M059J (cell line): ENCODE data around the gene SLN. TPM values are rescaled to one million over a fixed set of nuclear protein-coding genes. Genes with fewer than 3 reads are reported as not detected.

Source experiments
- DNase-seq: peaks from one replicate; pipeline ENCODE4 v3.0.0-alpha.2; 2012; ENCODE audit warnings: low read depth
- total RNA-seq: library from RNA; depleted of rRNA; stranded (reverse); fragments of >200 nt; shearing (Covaris generic); gene quantifications from 2 replicates; pipeline ENCODE4 v1.2.3, GENCODE V29; 2014; rRNA removed

Gene SLN
- total RNA-seq, 1 experiment from 2014 or later, result not detected

DNA sequence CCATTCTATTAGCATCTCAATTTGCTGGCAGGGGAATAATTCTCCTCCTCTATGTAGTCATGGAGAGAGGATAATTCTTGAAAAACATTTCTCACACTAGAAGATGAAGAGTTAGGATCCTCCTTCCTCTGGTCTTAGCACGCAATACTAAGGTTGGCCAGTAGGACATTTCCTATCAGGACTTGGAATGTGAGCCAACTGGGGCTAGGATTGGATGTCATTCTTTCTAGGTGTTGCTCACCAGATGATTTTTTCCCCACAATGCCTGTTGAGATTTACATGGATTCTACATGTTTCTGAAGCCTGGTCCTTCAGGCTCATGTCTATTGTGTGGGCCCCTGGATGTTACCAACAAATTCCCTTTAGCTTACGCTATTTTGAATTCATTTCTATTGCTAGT, 28.0 kb downstream of the SLN start:
- DNase-seq, result peak; percentile 20

DNA sequence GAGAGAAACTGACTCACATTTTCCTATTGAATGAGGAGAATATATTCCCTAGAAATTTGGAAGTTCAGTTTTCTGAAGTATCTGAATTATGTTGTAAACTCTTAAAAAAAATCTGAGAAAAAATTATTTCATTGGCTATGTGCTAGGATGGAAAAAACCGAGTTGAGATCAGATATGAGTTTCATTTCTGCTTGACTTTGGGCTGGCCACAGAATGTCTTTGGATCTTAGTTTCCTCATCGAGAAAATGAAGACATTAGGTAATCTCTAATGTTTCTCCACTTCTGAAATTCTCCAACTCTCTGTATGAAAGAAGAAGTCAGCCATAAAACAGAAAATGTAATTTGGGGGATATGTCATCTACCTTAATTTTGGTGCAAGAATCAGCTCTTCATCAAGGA, 28.8 kb downstream of the SLN start:
- DNase-seq, result no peak

DNA sequence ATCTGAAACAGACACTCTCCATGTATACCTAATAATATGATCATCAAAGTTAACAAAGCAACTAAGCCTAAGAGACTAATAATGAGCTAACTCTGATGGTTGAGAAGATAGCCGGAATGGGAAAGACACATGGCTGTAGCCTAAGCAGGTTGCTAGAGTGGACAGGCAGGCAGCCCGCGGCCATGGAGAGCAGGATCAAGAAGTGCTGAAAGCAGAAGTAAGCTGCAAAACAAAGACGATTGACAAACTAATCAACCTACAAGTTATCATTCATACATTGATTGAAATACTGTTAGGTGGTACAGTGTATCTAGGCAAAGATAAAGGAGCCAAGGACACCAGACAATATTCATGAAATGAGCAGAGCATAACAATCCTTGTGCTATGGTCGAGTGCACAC, 29.3 kb downstream of the SLN start:
- DNase-seq, result no peak

DNA sequence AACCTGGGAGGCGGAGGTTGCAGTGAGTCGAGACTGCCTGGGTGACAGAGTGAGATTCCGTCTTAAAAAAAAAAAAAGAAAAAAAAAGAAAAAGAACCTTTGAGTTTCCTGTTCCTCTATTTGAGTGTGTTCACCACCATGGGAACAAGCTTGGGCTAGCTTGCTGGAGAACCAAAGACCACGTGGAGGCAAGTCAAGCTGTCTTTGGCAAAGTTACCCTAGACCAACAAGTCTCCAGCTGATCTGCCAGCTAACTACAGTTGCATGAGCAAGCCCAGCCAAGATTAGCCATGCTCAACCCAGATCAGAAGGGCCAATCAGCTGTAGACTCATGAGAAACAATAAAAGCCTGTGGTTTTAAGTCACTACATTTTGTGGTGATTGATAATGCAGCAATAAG, 29.7 kb downstream of the SLN start:
- DNase-seq, result no peak

DNA sequence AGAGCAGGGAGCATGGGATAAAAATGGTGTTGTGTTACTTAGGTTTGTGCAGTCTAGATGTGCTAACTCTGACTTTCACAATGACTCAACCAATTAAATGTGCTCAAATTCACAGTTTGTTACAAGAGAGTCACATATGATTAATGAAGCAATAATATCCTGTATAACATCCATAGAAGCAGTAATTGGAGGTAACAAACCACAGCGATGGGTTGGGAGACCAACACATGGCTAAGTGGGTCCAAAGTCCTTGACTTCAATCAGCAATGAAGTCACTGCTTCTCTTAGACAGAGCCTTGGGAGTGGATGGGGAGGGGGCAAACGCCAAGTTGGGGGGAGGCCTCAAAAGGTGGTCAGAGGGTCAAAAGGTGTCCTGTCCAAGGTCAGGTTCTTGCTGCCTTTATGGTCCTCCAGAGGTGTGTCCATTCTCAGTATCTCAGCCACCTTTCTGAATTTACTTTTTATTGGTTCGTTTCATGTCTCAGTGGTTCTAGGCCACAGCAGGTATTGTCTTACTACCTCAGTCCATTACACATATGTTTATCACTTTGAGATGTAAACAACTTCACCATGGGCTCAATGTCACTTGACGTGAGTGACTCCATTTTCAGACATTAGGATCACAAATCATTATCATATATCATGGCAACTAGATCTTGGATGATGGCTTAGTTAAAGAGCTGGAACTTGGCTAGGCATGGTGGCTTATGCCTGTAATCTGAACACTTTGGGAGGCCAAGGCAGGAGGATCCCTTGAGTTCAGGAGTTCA, 32.4 kb downstream of the SLN start:
- no peak for DNase-seq

DNA sequence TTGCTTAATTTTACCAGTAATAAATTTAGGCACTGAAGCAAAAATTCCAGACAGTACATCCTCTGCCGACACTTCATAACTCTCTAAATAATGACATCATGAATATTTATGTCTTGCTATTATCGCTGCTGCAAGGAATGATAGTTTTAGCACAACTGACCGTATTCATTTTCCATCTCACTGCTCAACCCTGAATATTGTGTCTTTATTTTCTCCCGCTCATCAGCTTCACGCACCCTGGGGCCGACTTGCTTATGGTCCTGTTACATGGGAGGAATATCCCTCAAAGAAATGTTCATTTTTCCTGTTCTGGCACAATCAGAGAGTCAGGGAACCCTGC, 33.3 kb downstream of the SLN start:
- DNase-seq, result no peak

DNA sequence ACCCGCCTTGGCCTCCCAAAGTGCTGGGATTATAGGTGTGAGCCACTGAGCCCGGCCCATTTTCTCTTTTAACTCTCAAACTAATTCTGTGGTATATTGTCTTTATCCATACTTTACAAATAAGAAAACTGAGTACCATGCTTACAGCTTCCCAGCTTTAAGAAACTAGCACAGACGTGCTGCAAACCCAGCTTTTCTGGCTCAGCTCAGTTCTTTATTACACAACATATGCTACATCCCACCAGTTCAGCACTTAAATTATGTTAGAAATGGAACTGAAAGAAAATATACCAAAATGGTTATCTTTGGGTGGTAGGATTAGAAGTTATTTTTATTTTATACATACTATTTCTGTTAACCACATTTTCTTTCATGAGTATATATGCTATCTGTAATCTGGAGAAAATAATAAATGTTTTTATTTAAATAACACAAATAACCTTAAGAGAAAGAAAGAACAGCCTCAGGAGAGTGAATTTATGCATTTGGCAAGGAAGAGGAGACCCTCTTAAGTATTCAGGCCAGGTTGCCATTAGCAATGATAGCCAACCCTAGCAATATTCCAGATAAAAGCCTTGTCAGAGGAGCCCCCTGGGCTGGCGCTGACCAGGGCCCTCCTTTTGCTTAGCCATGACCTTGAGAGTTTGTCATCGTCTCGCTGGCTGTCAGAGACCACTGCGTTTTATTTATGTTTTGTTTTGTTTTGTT, 33.8 kb downstream of the SLN start:
- DNase-seq, result no peak

DNA sequence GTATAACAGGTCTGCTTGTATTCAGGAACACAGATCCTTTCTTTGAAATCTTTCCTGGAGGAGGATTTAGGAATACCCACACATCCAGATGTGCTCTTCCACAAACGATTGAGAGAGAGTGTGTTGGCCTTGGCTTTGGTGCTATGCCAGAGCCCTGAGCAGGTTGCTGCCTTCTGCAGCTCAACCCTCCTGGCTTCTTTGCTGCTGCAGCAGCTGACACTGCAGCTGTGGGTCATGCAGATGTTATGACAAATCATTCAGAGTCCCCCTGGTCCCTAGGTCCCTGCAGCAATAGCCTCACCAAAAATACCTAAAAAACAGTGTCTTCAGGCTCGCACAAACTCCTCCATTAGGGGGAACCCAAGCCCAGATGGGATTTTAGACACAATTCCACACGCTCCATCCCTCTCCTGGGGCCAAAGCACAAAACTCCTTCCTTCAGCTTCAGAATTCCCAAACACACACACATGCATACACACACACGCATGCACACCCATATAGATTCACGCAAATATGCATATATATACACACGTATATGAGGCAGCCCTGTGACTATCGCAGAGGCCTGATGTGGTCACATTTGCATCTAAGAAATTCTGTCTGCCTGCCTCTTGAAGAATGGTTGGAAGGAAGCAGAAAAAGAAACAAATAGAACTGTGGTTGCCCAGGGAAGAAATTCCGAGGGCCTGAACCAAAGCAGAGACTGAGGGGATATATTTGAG, 35.4 kb downstream of the SLN start:
- DNase-seq, result no peak

DNA sequence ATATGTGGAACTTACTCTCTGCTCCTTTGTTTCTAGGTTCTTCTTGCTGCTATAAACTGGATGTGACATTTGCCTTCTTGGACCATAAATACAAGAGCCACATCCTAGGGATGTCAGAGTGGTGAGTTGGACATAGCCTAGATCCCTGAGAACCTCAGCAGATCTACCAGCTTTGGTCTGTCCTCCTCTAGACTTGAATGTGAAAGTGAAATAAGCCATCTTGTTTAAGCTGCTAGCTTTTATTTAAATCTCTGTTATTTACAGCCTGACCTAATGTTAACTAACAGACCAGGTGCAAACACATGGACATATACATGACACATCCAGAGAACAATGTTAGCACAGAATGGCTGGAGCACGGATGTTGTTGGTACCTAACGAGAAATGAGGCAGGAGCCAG, 36.0 kb downstream of the SLN start:
- DNase-seq, result no peak

DNA sequence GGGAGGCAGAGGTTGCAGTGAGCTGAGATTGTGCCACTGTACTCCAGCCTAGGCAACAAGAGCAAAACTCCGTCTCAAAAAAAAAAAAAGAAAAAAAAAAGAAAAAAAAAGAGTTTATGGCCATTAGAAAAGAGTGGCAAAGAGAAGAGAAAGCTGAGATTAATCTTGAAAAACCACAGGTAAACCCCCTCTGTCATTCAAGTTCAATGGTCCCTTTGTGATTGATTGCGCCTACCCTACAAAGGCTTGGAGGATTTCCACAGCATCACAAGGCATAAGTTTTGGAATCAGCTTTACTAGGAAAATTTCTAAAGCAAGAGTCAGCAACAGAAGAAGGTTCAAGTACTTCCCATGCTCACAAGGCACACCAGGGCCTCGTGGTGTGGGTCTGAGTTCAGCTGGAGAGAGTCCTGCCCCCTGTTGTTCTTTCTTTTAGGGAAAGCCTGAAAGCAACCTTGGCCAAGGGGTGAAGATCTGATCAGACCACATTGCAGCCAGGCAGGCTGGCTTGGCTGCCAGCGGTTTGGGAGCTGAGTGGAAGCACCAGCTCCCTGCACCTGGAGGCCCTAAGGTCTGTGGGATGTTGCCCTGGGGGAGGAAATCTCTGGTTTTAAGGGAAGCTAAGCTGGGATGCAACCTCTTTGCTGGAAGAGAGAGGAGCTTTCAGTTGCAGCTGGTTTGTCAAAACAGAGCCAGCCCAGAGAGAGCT, 41.8 kb downstream of the SLN start:
- DNase-seq, result no peak

DNA sequence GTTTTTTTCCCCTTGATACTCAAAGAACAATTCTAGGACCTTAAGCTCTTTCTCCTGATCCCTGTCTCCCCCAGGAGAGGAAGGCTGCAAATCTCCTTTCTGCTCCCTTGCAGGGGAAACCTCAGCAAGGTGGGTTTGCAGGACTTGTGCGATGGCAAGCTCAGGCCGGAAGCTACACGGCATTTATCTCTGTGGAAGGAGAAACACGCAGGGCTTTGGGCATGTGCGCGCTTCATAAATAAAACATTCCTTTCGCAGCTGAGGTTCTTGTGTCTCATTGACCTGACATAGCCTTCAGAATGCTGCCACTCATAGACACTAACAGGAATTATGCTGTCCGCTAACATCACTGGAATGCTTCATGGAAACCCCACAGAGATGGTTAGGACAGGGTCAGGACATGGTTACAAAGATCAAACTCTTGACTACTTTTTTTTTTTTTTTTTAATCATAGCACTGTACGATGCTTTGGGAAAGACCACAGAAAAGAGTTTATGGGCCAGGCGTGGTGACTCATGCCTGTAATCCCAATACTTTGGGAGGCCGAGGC, 42.6 kb downstream of the SLN start:
- DNase-seq, result peak; percentile 32

DNA sequence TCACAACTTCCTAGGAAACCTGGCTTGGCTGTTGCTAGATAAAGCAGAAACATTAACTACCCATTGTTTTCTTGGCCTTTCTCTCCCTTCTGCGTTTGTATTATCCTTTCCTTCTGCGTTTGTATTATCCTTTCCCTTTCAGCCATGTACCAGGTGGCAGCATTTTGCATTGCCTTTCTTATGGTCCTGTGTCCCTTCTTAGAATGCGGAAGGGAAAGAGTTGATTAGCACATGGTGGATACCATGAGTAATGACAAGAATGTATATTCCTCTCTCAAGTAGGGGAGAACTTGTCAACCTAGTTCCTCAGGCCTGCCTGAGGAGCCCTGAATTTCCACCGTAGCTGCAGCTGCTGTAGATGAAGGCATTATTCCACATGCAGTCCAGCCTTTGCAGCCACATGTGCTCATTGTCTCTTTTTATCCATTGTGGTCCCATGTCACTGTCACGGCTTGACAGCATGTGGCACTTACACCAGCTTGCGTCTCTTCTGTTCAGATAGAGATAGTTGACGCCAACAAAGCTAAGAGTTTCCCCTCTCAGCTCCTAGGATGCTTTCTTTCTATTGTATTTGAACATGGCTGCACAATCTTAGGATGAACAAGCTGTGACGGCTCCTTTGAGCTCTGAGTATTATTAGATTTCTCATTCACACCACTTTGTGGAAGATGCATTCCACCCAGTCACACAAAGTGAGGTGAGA, 44.8 kb downstream of the SLN start:
- no peak for DNase-seq

DNA sequence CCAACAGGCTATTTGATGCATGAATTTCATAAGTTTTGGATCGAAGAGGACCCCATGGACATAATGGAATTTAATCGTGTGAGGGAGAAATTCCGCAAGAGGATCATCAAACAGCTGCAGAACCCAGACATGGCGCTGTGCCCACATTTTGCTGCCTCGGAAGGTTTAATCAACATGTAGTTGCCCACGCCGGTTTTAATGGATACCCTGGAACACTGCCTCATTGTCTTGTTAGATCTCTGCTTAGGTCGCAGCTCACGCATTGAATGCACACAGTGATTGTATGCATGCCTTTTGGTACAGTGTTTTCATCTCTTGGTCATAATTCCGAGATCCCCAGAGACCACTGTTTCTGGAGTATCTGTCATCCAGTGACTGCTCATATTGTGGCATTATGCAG, 46.8 kb downstream of the SLN start:
- DNase-seq, result no peak

DNA sequence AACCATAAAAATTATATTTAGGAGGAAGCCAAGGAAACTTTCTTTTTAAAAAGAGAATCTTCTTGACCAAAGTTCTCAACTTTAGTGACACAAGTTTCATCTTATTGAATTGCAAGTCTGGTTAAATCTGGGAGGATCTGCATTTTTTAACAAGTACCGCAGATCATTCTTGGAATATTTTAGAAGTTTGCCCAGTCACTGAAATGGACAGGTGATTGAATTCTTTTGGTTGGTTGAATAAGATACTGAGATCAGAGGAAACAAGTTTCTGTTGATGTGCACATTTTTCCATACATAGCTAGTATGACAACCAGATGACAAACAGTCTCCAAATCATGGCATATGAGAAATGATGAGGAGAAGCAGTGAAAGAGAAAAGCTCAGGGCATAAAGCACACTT, 50.2 kb downstream of the SLN start:
- DNase-seq, result no peak

DNA sequence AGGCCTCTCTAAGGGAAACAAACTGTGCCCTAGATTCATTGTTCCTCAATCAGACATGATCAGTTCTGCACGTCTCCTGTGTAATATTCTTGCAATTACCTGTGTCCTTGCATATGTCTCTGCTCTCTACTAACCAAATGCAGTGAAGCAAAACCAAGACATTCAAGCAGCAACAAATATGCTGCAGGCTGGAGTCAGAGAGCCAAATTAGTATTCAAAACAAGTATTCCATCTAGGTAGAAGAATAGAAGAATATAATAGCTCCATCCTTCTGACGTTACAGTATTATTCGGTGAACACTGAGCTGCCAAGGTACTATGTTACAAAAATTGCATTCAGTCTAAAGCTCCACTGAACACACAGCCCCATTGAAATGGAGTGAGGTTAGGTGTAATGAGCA, 51.8 kb downstream of the SLN start:
- no peak for DNase-seq

DNA sequence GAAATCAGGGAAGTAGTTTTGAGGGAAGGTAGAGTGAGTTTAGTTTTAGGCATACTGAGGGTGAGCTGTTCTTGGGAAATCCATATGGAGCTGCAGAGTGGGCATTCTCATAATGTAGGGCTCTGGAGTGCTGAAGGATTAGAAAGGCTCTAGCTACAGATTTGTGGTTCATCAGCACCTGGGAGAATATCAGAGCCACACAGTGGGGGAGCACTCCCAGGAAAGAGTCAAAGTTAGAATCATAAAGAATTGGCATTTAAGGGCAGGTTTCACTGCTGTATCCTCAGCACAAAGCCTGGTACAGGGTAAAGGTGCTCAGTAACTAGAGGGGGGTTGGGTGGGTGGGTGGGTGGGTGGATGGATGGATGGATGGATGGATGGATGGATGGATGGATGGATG, 52.5 kb downstream of the SLN start:
- no peak for DNase-seq

Other genes starting within 250 kb of the SLN start
- gene ALKBH8, start 146.3 kb downstream of the SLN start, total RNA-seq, result 10.0 and 11.1 TPM in 2 replicates
- 0.39 TPM in 1 of 2 replicates, not detected in the other for gene ELMOD1, start 120.9 kb downstream of the SLN start, total RNA-seq
- 26.4 and 33.4 TPM in 2 replicates for gene SLC35F2, start 146.7 kb upstream of the SLN start, total RNA-seq
- gene RAB39A, start 216.4 kb upstream of the SLN start, total RNA-seq, result 0.10 and 1.2 TPM in 2 replicates